H1 (cell line): ENCODE data around the gene CCDC102A. TPM values are rescaled to one million over a fixed set of nuclear protein-coding genes. Genes with fewer than 3 reads are reported as not detected.

Experiments used
- CTCF ChIA-PET: fragments of 300-600 bp; sonication (Branson Sonifier 250); formaldehyde crosslinking; loops from one replicate; lab custom pipeline; 2021; ENCODE audit not compliant: partially characterized antibody; lab: Charles Lee
- POLR2A ChIA-PET: fragments of 300-600 bp; sonication (Branson Sonifier 250); formaldehyde crosslinking; loops from one replicate; lab custom pipeline; 2021; ENCODE audit warnings: inconsistent platforms; ENCODE audit not compliant: partially characterized antibody; lab: Charles Lee
- DNase-seq, 2 experiments: peaks; one replicate each; pipeline versions ENCODE4 v3.0.0 to v3.0.0-alpha.2; 2010 to 2022; ENCODE audit warnings: low spot score in 2 of 2, low read depth in 1 of 2, mixed read lengths in 1 of 2
- FAIRE-seq: peaks from 2 replicates; lab custom pipeline; 2011; peaks lifted over from hg19 to GRCh38; lab: Jason Lieb, UNC
- H2AFZ ChIP-seq: 2 replicates; pipeline ENCODE4 v1.8.1; 2012; ENCODE audit warnings: low read length, inconsistent platforms
- H2AK5ac ChIP-seq: 2 replicates; pipeline ENCODE4 v1.6.1; 2013; ENCODE audit warnings: low read depth, low read length
- H2BK120ac ChIP-seq: replicated peaks from 2 replicates; pipeline ENCODE3; 2013; ENCODE audit warnings: low read depth, low read length, inconsistent platforms
- H2BK12ac ChIP-seq: 2 replicates; pipeline ENCODE4 v1.6.1; 2013; ENCODE audit warnings: low read depth, low read length
- H2BK15ac ChIP-seq: 2 replicates; pipeline ENCODE4 v1.6.1; 2013; ENCODE audit warnings: low read length
- H2BK20ac ChIP-seq: 2 replicates; pipeline ENCODE4 v1.6.1; 2013; ENCODE audit warnings: low read length
- H2BK5ac ChIP-seq: 2 replicates; pipeline ENCODE4 v1.6.1; 2013; ENCODE audit warnings: low read depth, low read length
- H3K14ac ChIP-seq: 2 replicates; pipeline ENCODE4 v1.6.1; 2013; ENCODE audit warnings: inconsistent platforms; ENCODE audit not compliant: insufficient read length
- H3K18ac ChIP-seq: 2 replicates; pipeline ENCODE4 v1.6.1; 2013; ENCODE audit warnings: low read length; ENCODE audit errors: extremely low read depth
- H3K23ac ChIP-seq: 2 replicates; pipeline ENCODE4 v1.6.1; 2013; ENCODE audit warnings: inconsistent platforms; ENCODE audit not compliant: insufficient read length
- H3K23me2 ChIP-seq: 2 replicates; pipeline ENCODE4 v1.6.1; 2013; ENCODE audit warnings: low read depth, low read length
- H3K27ac ChIP-seq: 2 replicates; pipeline ENCODE4 v1.6.1; 2011; ENCODE audit warnings: low read depth, low read length, inconsistent platforms
- H3K27me3 ChIP-seq, 4 experiments: replicated peaks in 1 of 4; 1 replicate in 1 of 4; 2 replicates in 3 of 4; pipeline versions ENCODE4 v1.6.1 to v1.8.1; 2011 to 2013; ENCODE audit warnings: low read length in 3 of 4, mild to moderate bottlenecking in 3 of 4, inconsistent platforms in 2 of 4, mixed read lengths in 2 of 4, moderate library complexity in 1 of 4; ENCODE audit not compliant: control insufficient read depth in 3 of 4, insufficient read depth in 3 of 4; ENCODE audit errors: extremely low read depth in 1 of 4
- H3K36me3 ChIP-seq, 4 experiments: 2 replicates each; pipeline versions ENCODE4 v1.6.1 to v1.8.1; 2011 to 2013; ENCODE audit warnings: mild to moderate bottlenecking in 4 of 4, low read length in 3 of 4, moderate library complexity in 2 of 4, control low read depth in 1 of 4, inconsistent platforms in 1 of 4; ENCODE audit not compliant: insufficient read depth in 4 of 4, control insufficient read depth in 2 of 4
- H3K4ac ChIP-seq: replicated peaks from 2 replicates; pipeline ENCODE3; 2013; ENCODE audit warnings: low read length, low read depth, mixed read lengths, inconsistent platforms; ENCODE audit not compliant: insufficient read length
- H3K4me1 ChIP-seq, 4 experiments: replicated peaks in 1 of 4; 1 replicate in 1 of 4; 2 replicates in 3 of 4; pipeline versions ENCODE4 v1.6.1 to v1.8.1; 2011 to 2013; ENCODE audit warnings: low read length in 3 of 4, inconsistent platforms in 2 of 4, mixed read lengths in 1 of 4; ENCODE audit not compliant: insufficient read depth in 4 of 4, control insufficient read depth in 3 of 4
- H3K4me2 ChIP-seq, 2 experiments: 2 replicates each; pipeline versions ENCODE4 v1.6.1 to v1.8.1; 2011 to 2013; ENCODE audit warnings: low read depth in 2 of 2, low read length in 2 of 2, control low read depth in 1 of 2, inconsistent platforms in 1 of 2, mild to moderate bottlenecking in 1 of 2; ENCODE audit not compliant: insufficient read depth in 1 of 2
- H3K4me3 ChIP-seq, 4 experiments: fragments of 200-600, 300-600 bp in 1 of 4; sonication (generic), shearing (Covaris generic), sonication (Bioruptor Twin) in 1 of 4; 2 replicates each; pipeline versions ENCODE4 v1.5.1 to v1.8.1; 2011 to 2016; ENCODE audit warnings: low read length in 4 of 4, low read depth in 3 of 4, control low read depth in 2 of 4, inconsistent platforms in 2 of 4, mild to moderate bottlenecking in 2 of 4, mixed read lengths in 1 of 4, moderate library complexity in 1 of 4; ENCODE audit not compliant: insufficient read depth in 2 of 4; ENCODE audit errors: extremely low read depth in 1 of 4
- H3K56ac ChIP-seq: replicated peaks from 2 replicates; pipeline ENCODE3; 2013; ENCODE audit warnings: low read depth, mild to moderate bottlenecking, mixed read lengths, low read length, inconsistent platforms; ENCODE audit not compliant: insufficient read length
- H3K79me1 ChIP-seq: 2 replicates; pipeline ENCODE4 v1.6.1; 2013; ENCODE audit warnings: low read depth, low read length, control low read depth
- H3K79me2 ChIP-seq, 2 experiments: 2 replicates each; pipeline versions ENCODE4 v1.6.1 to v1.8.1; 2012 to 2013; ENCODE audit warnings: low read length in 2 of 2, mild to moderate bottlenecking in 2 of 2, inconsistent platforms in 1 of 2; ENCODE audit not compliant: insufficient read depth in 2 of 2, control insufficient read depth in 1 of 2
- H3K9ac ChIP-seq, 4 experiments: replicated peaks in 1 of 4; 1 replicate in 1 of 4; 2 replicates in 3 of 4; pipeline versions ENCODE4 v1.6.1 to v1.8.1; 2011 to 2013; ENCODE audit warnings: low read depth in 3 of 4, low read length in 3 of 4, control low read depth in 2 of 4, mild to moderate bottlenecking in 2 of 4, moderate library complexity in 2 of 4, inconsistent platforms in 1 of 4; ENCODE audit errors: extremely low read depth in 1 of 4
- H3K9me3 ChIP-seq, 2 experiments: 2 replicates each; pipeline versions ENCODE4 v1.6.1 to v1.8.1; 2012 to 2013; ENCODE audit warnings: mild to moderate bottlenecking in 2 of 2, moderate library complexity in 2 of 2, control low read depth in 1 of 2, inconsistent platforms in 1 of 2, low read depth in 1 of 2, low read length in 1 of 2, mixed read lengths in 1 of 2; ENCODE audit not compliant: insufficient read depth in 2 of 2
- H4K20me1 ChIP-seq, 2 experiments: replicated peaks in 1 of 2; 2 replicates each; pipeline versions ENCODE3 to v1.8.1; 2011 to 2013; ENCODE audit warnings: inconsistent platforms in 2 of 2, low read length in 2 of 2, mild to moderate bottlenecking in 1 of 2; ENCODE audit not compliant: insufficient read depth in 2 of 2, control insufficient read depth in 1 of 2
- H4K5ac ChIP-seq: 2 replicates; pipeline ENCODE4 v1.6.1; 2013; ENCODE audit warnings: low read length, low read depth, mixed read lengths, inconsistent platforms; ENCODE audit not compliant: insufficient read length
- H4K8ac ChIP-seq: 2 replicates; pipeline ENCODE4 v1.8.0; 2013; ENCODE audit warnings: mild to moderate bottlenecking, moderate library complexity, low read length, inconsistent platforms; ENCODE audit not compliant: insufficient read depth; ENCODE audit errors: extremely low read depth
- H4K91ac ChIP-seq: replicated peaks from 2 replicates; pipeline ENCODE3; 2013; ENCODE audit warnings: low read length, mixed read lengths, inconsistent platforms; ENCODE audit not compliant: insufficient read length
- BACH1 ChIP-seq: IDR thresholded peaks from 2 replicates; pipeline ENCODE4 v1.6.1; 2012; ENCODE audit warnings: low read length, improper control_type of control experiment
- GABPA ChIP-seq: IDR thresholded peaks from 2 replicates; pipeline ENCODE4 v1.6.1; 2011; ENCODE audit warnings: mild to moderate bottlenecking, low read length, moderate library complexity, borderline replicate concordance; ENCODE audit not compliant: insufficient read depth
- WGBS, 2 experiments: shearing (Covaris generic) in 1 of 2; methylation state at CpG; one replicate each; pipeline versions ENCODE4 v1.1.6 to v1.1.7; 2013 to 2015; ENCODE audit warnings: low lambda C conversion rate in 2 of 2, mixed read lengths in 2 of 2, inconsistent platforms in 1 of 2, low coverage in 1 of 2, missing lambda C conversion rate in 1 of 2; ENCODE audit not compliant: insufficient replicate concordance in 2 of 2, insufficient coverage in 1 of 2, insufficient read length in 1 of 2; ENCODE audit errors: extremely low coverage in 1 of 2, missing lambda C conversion rate in 1 of 2; 5-methylcytosine and 5-hydroxymethylcytosine counted together
- polyA plus RNA-seq, 7 experiments: library from polyadenylated mRNA; depleted of rRNA in 3 of 7; stranded (reverse) in 5 of 7; unstranded in 2 of 7; fragments of >200 nt in 5 of 7; fragments of 200-250 nt in 2 of 7; gene quantifications; 1 replicate in 5 of 7; 2 replicates in 1 of 7; 4 replicates in 1 of 7; pipeline versions ENCODE4 v1.2.1 to v1.2.3, GENCODE V29; 2011 to 2013; ENCODE audit warnings: missing spikeins in 2 of 7, mixed read lengths in 2 of 7
- total RNA-seq: library from RNA; stranded (reverse); fragmentation: NEBNext Ultra II Directional; extraction: Animal tissue kit (Norgen Biotek cat#: 25700); gene quantifications from 2 replicates; pipeline ENCODE4 v1.2.1, GENCODE V29; 2021
- TF ChIP-seq, protein P1 (sequence below): IDR thresholded peaks from 2 replicates; pipeline ENCODE4 v1.6.1; 2012; ENCODE audit warnings: inconsistent platforms

Gene CCDC102A
- total and polyA plus RNA-seq, 2 of the 8 experiments (the other 6 are each of a cell fraction or from before 2014, with no cell fraction given) = 4.0 to 7.5 TPM

DNA sequence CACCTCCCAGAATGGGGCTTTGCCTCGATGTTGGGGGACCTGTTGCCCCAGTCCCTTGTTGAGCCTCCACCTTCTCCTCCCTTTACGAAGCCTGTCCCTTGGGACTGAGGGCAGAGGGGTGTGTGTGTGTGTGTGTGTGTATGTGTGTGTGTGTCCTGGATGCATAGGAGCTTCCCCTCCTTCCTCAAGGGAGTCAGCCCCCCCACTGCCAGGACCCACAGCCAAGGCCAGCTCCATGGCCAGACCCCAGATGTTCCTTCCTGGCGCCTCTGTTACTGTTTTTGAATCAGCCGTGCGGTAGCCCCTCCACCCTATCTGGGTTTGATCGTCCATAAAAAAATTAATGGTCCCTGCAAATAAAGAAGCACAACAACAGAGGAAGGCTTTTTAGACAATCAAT, 32.4 kb downstream of the CCDC102A start:
- ChIA-PET POLR2A (interaction anchor here (1.0 kb wide), 1 partner anchor 24 kb away, joined by 3 read pairs; no protein-coding TSS in a partner anchor), CTCF (interaction anchor here (1.2 to 8.8 kb wide), 2 partner anchors 14 to 57 kb away, joined by 4 to 89 read pairs; partner anchors contain the start of genes CIAPIN1 and COQ9)
- no peak overlapping the region for H3K9ac ChIP-seq
- TF ChIP-seq BACH1 (no peak), GABPA (no peak)
- TF ChIP-seq, protein P1, sequence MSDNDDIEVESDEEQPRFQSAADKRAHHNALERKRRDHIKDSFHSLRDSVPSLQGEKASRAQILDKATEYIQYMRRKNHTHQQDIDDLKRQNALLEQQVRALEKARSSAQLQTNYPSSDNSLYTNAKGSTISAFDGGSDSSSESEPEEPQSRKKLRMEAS = no peak

More for the DNA sequence above, 32.4 kb downstream of the CCDC102A start:
- no peak overlapping the region for H3K4me3 ChIP-seq
- no peak overlapping the region for H3K14ac ChIP-seq
- no peak overlapping the region for H2BK20ac ChIP-seq
- no peak overlapping the region for H3K4ac ChIP-seq
- no peak overlapping the region for H3K27ac ChIP-seq
- H3K4me2 ChIP-seq = no peak overlapping the region
- peaks cover 2% of the 10 kb centered on the region; the same call in 1 of the 2 replicates for H3K23me2 ChIP-seq
- no peak overlapping the region for H3K23ac ChIP-seq
- 0 out of 2 replicates have a peak overlapping the region, but pooled peaks have one; percentile 65 for H2AK5ac ChIP-seq
- no peak overlapping the region for H2AFZ ChIP-seq
- no peak overlapping the region for H4K5ac ChIP-seq
- no peaks in the 10 kb centered on the region for H3K27me3 ChIP-seq
- H2BK120ac ChIP-seq = no peak overlapping the region
- H3K56ac ChIP-seq = no peak overlapping the region
- 89% methylated on average over 6 of the region's 6 CpGs; no CpG with 5 or more reads in 1 of the 2 experiments for WGBS, 2 experiments
- no peak overlapping the region for H2BK15ac ChIP-seq
- H3K79me1 ChIP-seq = no peaks in the 10 kb centered on the region; the same call in 1 of the 2 replicates
- H3K36me3 ChIP-seq = no peaks in the 10 kb centered on the region
- no peaks in the 10 kb centered on the region for H4K20me1 ChIP-seq
- H3K79me2 ChIP-seq = no peaks in the 10 kb centered on the region
- H4K91ac ChIP-seq = no peak overlapping the region
- H3K9me3 ChIP-seq = no peaks in the 10 kb centered on the region
- no peak overlapping the region for H4K8ac ChIP-seq
- no peak overlapping the region for H3K18ac ChIP-seq
- DNase-seq = no peak
- no peak overlapping the region for H2BK5ac ChIP-seq
- H3K4me1 ChIP-seq = peaks cover 0 to 17% (median 6%) of the 10 kb centered on the region in 4 experiments; a peak in 6 of 7 replicates
- no peak overlapping the region for H2BK12ac ChIP-seq
- no peak for FAIRE-seq
